Colonic mucosa (tissue), 4 donors: ENCODE data around the gene COL23A1. TPM values are rescaled to one million over a fixed set of nuclear protein-coding genes. Genes with fewer than 3 reads are reported as not detected.

Source experiments
- DNase-seq: peaks from one replicate; pipeline ENCODE4 v3.0.0-alpha.2; 2020
- H3K27ac ChIP-seq: fragments of 200-600 bp; one replicate; pipeline ENCODE4 v1.8.0; 2021
- H3K27me3 ChIP-seq: fragments of 200-600 bp; one replicate; pipeline ENCODE4 v1.8.0; 2021
- H3K36me3 ChIP-seq: fragments of 200-600 bp; one replicate; pipeline ENCODE4 v1.8.0; 2021
- H3K4me1 ChIP-seq: fragments of 200-600 bp; one replicate; pipeline ENCODE4 v1.8.0; 2021; ENCODE audit warnings: mild to moderate bottlenecking
- H3K4me3 ChIP-seq: fragments of 200-600 bp; one replicate; pipeline ENCODE4 v1.8.0; 2021
- H3K9ac ChIP-seq, 2 donors: one replicate each; pipeline ENCODE4 v1.7.0; 2013; ENCODE audit warnings: control low read depth in 2 of 2, low read depth in 2 of 2, low read length in 2 of 2
- H3K9me3 ChIP-seq: fragments of 200-600 bp; one replicate; pipeline ENCODE4 v1.8.0; 2021
- CTCF ChIP-seq: fragments of 200-600 bp; IDR thresholded peaks from one replicate; pipeline ENCODE4 v1.8.0; 2022; ENCODE audit warnings: antibody characterized with exemption, mild to moderate bottlenecking
- intact Hi-C: fragments of 100-400 bp; cut with DNase I; formaldehyde crosslinking; loops from one replicate; pipeline ENCODE4 v1.14.1; 2022
- total RNA-seq, 2 donors: library from RNA; stranded (reverse); fragmentation: NEBNext Ultra II Directional in 1 of 2; extraction: Animal tissue kit (Norgen Biotek cat#: 25700) in 1 of 2; gene quantifications; one replicate each; pipeline ENCODE4 v1.2.1, GENCODE V29; 2021
- donor health status: healthy.
- donor health status: DM: no; HTN: no; CAD: no.
- donor health status: DM: no; HTN: no; CAD: no.

Gene COL23A1
- total RNA-seq, 2 donors from 2014 or later: 0.37 to 0.49 TPM

DNA sequence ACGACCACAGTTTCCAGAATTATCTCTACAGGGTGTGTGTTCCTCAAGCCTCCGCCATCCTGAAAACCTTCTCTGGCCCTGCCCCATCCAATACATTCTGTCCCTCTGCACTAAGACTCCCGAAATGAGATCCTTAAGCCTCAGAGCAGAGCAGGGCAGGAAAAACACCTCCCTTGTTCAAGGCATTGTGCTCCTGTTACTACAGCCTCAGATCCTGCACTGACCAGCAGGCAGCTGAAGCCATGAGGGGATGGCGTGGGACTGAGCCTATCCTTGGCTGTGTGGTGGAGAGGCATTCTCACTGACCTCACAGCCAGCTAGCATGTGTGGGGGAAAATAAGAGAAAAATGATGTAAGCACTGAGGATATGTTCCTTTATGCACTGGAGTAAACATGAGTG is 250.9 kb downstream of the COL23A1 start:
- no peak overlapping the region for H3K27ac ChIP-seq
- H3K9me3 ChIP-seq: no peaks in the 10 kb centered on the region
- H3K9ac ChIP-seq: no peak overlapping the region
- no peaks in the 10 kb centered on the region for H3K36me3 ChIP-seq
- no peak for TF ChIP-seq CTCF
- no peak overlapping the region for H3K4me3 ChIP-seq
- no peaks in the 10 kb centered on the region for H3K27me3 ChIP-seq
- DNase-seq: no peak
- no peaks in the 10 kb centered on the region for H3K4me1 ChIP-seq
- intact Hi-C loops: no loop called here

- H3K9me3 ChIP-seq: no peaks in the 10 kb centered on the region
- intact Hi-C loops: no loop called here
- H3K27ac ChIP-seq: no peak overlapping the region
- no peak for TF ChIP-seq CTCF
- H3K27me3 ChIP-seq: no peaks in the 10 kb centered on the region
- H3K4me3 ChIP-seq: no peak overlapping the region
- H3K36me3 ChIP-seq: no peaks in the 10 kb centered on the region
- H3K9ac ChIP-seq: no peak overlapping the region
- H3K4me1 ChIP-seq: no peaks in the 10 kb centered on the region
- DNase-seq: no peak
Observed at GRCh38 chr5:178338750-178339144, 251.4 kb downstream of the COL23A1 start.

- DNase-seq: no peak
Observed at GRCh38 chr5:178338126-178338749, 252.0 kb downstream of the COL23A1 start.

GRCh38 chr5:178337334-178337741 is 252.9 kb downstream of the COL23A1 start:
- no peaks in the 10 kb centered on the region for H3K27me3 ChIP-seq
- H3K9ac ChIP-seq: no peak overlapping the region
- H3K27ac ChIP-seq: no peak overlapping the region
- intact Hi-C loops: no loop called here
- H3K36me3 ChIP-seq: no peaks in the 10 kb centered on the region
- no peak overlapping the region for H3K4me3 ChIP-seq
- peaks cover under 1% of the 10 kb centered on the region for H3K4me1 ChIP-seq
- no peak for TF ChIP-seq CTCF
- H3K9me3 ChIP-seq: no peaks in the 10 kb centered on the region
- no peak for DNase-seq

More at GRCh38 chr5:178338126-178338749, 252.0 kb downstream of the COL23A1 start:
- intact Hi-C loops: no loop called here
- H3K4me1 ChIP-seq: no peaks in the 10 kb centered on the region
- no peak overlapping the region for H3K4me3 ChIP-seq
- no peak overlapping the region for H3K9ac ChIP-seq
- H3K36me3 ChIP-seq: no peaks in the 10 kb centered on the region
- H3K9me3 ChIP-seq: no peaks in the 10 kb centered on the region
- no peak for TF ChIP-seq CTCF
- H3K27me3 ChIP-seq: no peaks in the 10 kb centered on the region
- H3K27ac ChIP-seq: no peak overlapping the region

DNA sequence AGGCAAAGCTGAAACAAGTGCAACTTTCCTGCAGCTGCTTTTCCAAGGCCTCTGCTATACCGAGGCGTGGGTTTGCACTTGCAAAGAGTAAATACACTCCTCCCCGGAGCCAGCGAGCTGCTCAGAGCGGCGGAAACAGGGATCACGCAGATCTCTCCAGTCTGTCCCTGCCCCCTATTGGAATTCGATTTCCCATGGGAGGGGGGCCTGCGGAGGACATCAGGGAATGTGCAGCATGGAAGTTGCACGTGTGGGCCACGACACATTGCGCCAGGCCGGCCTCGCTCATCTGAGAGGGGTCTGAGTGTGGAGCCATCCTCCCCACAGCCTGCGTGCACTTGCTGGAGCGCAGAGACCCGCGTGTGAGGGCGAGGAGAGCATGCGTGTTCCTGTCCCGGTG is 253.3 kb downstream of the COL23A1 start:
- no peak for DNase-seq
- H3K4me1 ChIP-seq: peaks cover 5% of the 10 kb centered on the region
- H3K9ac ChIP-seq: no peak overlapping the region
- no peaks in the 10 kb centered on the region for H3K9me3 ChIP-seq
- no peak overlapping the region for H3K4me3 ChIP-seq
- no peaks in the 10 kb centered on the region for H3K27me3 ChIP-seq
- H3K27ac ChIP-seq: no peak overlapping the region
- TF ChIP-seq CTCF: no peak
- intact Hi-C loops: no loop called here
- H3K36me3 ChIP-seq: no peaks in the 10 kb centered on the region
